HFFc6 (cell line): ENCODE data around the gene UPF1. TPM values are rescaled to one million over a fixed set of nuclear protein-coding genes. Genes with fewer than 3 reads are reported as not detected.

Experiments used
- DNase-seq: peaks from one replicate; pipeline ENCODE4 v3.0.0-alpha.2; 2018
- H3K27ac Mint-ChIP-seq: 2 replicates; pipeline ENCODE4 v1.8.0; 2020; ENCODE audit warnings: mild to moderate bottlenecking, mixed read lengths
- H3K27me3 Mint-ChIP-seq: 2 replicates; pipeline ENCODE4 v1.8.0; 2021; ENCODE audit warnings: mild to moderate bottlenecking, moderate library complexity, mixed read lengths; ENCODE audit not compliant: insufficient read depth
- H3K36me3 Mint-ChIP-seq: 2 replicates; pipeline ENCODE4 v1.8.0; 2021; ENCODE audit warnings: low read depth, mixed read lengths
- H3K4me1 Mint-ChIP-seq: 2 replicates; pipeline ENCODE4 v1.8.0; 2020; ENCODE audit warnings: low read depth, mixed read lengths
- H3K4me3 Mint-ChIP-seq: 2 replicates; pipeline ENCODE4 v1.8.0; 2020; ENCODE audit warnings: mild to moderate bottlenecking, moderate library complexity, mixed read lengths
- H3K9me3 Mint-ChIP-seq: 2 replicates; pipeline ENCODE4 v1.8.0; 2020; ENCODE audit warnings: mild to moderate bottlenecking, mixed read lengths
- total RNA-seq, 6 experiments: library from RNA; stranded (reverse); fragmentation: NEBNext Ultra II Directional; extraction: Animal tissue kit (Norgen Biotek cat#: 25700); gene quantifications; 2 replicates in 1 of 6; 3 replicates in 5 of 6; pipeline ENCODE4 v1.2.3, GENCODE V29; 2021
- TF ChIP-seq, protein P1 (sequence below): fragments of 200-600 bp; sonication (generic); IDR thresholded peaks from 2 replicates; pipeline ENCODE4 v1.5.0; 2021; ENCODE audit warnings: antibody characterized with exemption, mild to moderate bottlenecking

UPF1 gene
- total RNA-seq, 6 experiments from 2014 or later: 46.3 to 54.7 (median 51.4) TPM

DNA sequence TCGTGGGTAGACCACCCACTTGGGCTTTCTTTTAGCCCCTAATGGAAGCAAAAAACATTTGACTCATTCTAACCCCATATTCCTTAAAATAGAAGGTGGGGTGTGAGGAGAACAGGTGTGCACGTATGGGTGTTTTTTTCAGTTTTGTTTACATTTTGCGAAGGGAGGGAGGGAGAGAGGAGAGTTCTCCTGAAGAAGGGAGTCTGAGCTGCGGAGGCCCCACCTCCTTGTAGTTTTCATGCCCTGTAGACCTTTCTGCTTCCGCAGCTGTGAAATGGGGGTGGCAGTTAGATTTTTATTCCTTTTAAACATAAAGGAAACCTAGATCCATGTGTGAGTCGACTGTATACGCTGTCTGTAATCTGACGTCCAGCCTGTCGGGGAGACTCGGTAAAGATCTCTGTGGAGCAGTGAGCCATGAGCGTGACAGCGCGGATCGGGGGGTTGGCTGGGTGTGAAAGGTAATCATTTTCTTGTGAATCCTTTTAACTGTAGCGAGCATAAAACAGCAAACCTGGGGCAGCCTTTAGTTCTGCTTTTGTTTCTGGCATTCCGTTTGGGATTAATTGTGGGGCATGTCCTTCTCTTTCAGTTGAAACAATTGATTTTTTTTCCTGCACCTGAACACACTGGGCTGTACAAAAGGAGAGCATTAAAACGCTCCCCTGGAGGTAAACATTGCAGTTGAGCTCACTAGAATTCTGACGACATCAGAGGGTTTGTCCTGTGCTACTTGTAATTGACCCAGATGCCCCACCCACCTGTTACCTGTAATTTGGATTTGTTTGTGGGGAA lies 2.3 kb downstream of the UPF1 start:
- H3K36me3 Mint-ChIP-seq: peaks cover 28% of the 10 kb centered on the region

DNA sequence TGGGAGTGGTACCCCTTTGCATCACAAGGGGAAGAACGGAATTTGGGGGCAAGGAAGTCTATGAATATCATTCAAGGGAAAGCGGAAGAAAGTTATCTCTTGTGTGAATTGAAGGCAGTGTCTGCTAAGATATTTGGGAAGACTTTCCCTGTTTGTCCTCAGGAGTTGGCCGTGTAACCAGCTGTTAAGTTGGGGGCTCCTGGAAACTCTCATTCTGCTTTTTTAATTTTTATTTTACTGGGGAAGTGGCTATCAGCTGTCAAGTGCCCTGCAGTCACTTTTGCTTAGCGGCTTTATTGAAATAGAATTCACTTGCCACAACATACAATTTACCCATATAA lies 2.9 kb downstream of the UPF1 start:
- peak overlapping the region; percentile 98 for H3K4me3 Mint-ChIP-seq

More for the DNA sequence above, 2.3 kb downstream of the UPF1 start:
- Mint-ChIP-seq H3K27me3 (no peaks in the 10 kb centered on the region; the same call in 1 of the 2 replicates), H3K4me1 (peaks cover 54% of the 10 kb centered on the region), H3K27ac (peak overlapping the region; percentile 25), H3K9me3 (no peaks in the 10 kb centered on the region), H3K4me3 (peak overlapping the region; percentile 98)
- no peak for DNase-seq
- TF ChIP-seq, protein P1, sequence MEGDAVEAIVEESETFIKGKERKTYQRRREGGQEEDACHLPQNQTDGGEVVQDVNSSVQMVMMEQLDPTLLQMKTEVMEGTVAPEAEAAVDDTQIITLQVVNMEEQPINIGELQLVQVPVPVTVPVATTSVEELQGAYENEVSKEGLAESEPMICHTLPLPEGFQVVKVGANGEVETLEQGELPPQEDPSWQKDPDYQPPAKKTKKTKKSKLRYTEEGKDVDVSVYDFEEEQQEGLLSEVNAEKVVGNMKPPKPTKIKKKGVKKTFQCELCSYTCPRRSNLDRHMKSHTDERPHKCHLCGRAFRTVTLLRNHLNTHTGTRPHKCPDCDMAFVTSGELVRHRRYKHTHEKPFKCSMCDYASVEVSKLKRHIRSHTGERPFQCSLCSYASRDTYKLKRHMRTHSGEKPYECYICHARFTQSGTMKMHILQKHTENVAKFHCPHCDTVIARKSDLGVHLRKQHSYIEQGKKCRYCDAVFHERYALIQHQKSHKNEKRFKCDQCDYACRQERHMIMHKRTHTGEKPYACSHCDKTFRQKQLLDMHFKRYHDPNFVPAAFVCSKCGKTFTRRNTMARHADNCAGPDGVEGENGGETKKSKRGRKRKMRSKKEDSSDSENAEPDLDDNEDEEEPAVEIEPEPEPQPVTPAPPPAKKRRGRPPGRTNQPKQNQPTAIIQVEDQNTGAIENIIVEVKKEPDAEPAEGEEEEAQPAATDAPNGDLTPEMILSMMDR: no peak

DNA sequence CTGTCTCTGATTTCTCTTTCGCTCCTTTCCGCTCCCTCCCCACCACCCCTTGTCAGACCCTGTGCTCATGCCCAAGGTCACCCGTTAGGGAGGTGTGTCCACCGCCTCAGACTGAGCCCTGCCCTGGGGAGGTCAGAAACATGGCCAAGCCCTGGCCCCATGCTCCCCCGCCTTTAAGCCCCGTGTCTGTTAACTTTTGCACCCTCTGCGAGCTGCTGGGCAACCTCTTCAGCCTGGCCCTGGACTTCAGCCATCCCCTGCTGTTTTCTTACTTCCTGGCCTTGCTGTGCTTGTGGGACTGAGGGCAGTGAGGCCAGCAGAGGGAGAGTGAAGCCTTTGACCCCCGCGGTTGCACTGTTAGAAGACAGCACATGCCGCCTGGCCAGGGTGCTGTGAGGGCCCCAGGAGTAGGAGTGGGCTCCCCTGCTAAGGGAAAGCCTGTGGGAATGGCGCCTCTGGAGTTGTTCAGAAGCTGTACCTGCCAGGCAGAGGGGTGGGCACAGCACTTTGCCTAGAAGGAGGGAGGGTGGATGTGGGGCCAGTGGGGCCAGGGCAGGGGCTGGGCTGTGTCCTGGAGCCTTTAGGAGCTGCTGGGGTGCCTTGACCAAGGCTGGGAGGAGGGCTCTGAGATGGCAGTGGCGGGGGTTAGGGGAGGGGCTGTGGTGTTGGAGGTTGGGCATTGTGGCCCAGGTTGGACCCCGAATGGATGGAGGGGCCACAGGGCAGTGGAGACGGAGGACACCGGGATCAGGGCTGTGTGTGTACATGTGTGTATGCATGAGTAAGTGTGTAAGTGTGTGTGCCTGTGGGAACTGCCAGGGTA lies 7.9 kb downstream of the UPF1 start:
- H3K36me3 Mint-ChIP-seq: peaks cover 9% of the 10 kb centered on the region
- no peak overlapping the region; the same call in 1 of the 2 replicates for H3K4me3 Mint-ChIP-seq

More for the DNA sequence above, 2.9 kb downstream of the UPF1 start:
- DNase-seq: no peak
- no peaks in the 10 kb centered on the region for H3K9me3 Mint-ChIP-seq
- H3K27ac Mint-ChIP-seq: peak overlapping the region; percentile 25
- no peaks in the 10 kb centered on the region; the same call in 1 of the 2 replicates for H3K27me3 Mint-ChIP-seq
- TF ChIP-seq, protein P1: no peak
- H3K36me3 Mint-ChIP-seq: peaks cover 28% of the 10 kb centered on the region
- peaks cover 60% of the 10 kb centered on the region for H3K4me1 Mint-ChIP-seq

DNA sequence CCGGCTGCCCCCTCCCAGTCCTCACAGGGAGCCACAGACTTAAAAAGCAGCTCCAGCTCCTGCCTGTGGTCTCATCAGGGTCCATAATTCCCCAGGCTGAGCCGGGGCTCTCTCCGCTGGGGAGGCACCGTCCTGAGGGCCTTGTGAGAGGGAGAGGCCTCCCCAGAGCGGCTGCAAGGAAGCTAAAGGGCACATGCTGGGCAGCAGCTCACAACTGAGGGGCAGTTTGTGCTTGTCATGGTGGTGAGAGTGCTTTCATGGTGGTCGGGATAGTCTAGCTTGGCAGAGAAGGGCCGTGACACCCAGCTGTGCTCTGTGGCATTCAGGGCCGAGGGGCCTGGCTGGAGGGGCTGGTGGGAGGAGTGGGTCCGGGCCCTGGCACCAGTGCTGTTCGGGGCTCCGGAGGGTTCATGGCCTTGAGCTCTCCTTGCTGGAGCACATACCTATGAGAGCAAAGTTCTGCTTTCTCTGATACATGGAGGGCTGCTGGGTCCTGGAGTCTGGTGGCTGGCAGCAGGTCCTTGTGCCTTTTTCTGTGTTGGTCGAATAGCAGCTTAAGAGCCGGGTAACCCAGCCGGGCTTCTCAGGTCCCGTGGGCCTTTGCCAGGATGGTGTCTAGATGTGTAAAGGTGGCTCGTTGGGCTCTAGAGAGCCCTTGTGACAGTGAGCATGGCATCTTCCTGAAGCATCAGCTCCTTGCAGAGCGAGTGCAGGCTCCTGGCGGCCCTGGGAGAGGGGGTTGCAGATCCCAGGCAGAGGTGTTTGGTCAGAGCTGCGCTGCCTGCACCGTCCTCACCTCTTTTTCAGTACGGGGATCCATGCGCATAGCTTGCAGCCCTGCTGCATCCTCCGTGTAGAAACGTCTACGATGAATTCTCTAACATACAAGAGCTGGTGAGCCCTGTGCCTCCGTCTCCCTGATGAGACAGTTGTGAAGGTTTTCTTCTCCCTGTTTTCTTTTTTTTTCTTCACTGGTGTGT lies 8.8 kb downstream of the UPF1 start:
- Mint-ChIP-seq H3K36me3 (0 out of 2 replicates have a peak, but pooled peaks cover 3% of the 10 kb centered on the region), H3K27me3 (no peaks in the 10 kb centered on the region; the same call in 1 of the 2 replicates), H3K27ac (peak overlapping the region; percentile 57; the same call in 1 of the 2 replicates), H3K9me3 (no peaks in the 10 kb centered on the region), H3K4me1 (peaks cover 79% of the 10 kb centered on the region), H3K4me3 (no peak overlapping the region)
- no peak for DNase-seq
- TF ChIP-seq, protein P1: no peak

More for the DNA sequence above, 7.9 kb downstream of the UPF1 start:
- no peak for DNase-seq
- Mint-ChIP-seq H3K27ac (peak overlapping the region; percentile 57; the same call in 1 of the 2 replicates), H3K4me1 (peaks cover 81% of the 10 kb centered on the region), H3K9me3 (no peaks in the 10 kb centered on the region), H3K27me3 (no peaks in the 10 kb centered on the region; the same call in 1 of the 2 replicates)
- TF ChIP-seq, protein P1: no peak

DNA sequence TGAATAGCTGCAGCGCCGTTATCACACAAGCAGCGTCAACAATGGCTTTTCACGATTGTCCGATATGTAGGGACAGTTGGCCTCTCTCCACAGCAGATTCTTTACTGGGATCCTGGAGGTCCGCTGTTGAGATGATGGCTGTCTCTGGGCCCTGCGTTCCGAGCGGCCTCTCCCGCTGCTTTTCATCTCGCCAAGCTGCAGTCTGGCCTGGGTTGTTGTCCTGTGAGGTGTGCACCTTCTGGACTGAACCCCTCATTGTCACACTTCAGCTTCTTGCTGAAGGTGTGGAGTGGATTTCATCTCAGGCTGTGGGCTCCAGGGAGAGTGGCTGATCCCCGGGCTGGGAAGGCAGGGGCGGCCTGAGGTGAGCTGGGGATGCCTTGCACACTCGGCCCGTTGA lies 9.6 kb downstream of the UPF1 start:
- Mint-ChIP-seq H3K27ac (no peak overlapping the region), H3K27me3 (no peaks in the 10 kb centered on the region; the same call in 1 of the 2 replicates), H3K4me1 (peaks cover 79% of the 10 kb centered on the region), H3K9me3 (no peaks in the 10 kb centered on the region), H3K4me3 (no peak overlapping the region), H3K36me3 (no peaks in the 10 kb centered on the region)
- TF ChIP-seq, protein P1: no peak
- DNase-seq: no peak
